HepG2 (cell line): ENCODE data around the gene RBP5. TPM values are rescaled to one million over a fixed set of nuclear protein-coding genes. Genes with fewer than 3 reads are reported as not detected.

ENCODE experiments used
- CEBPZ ChIP-seq: IDR thresholded peaks from 2 replicates; pipeline ENCODE4 v1.6.1; 2012; ENCODE audit warnings: low read length, improper control_type of control experiment
- CREB3 ChIP-seq: sonication (generic); formaldehyde crosslinking; IDR thresholded peaks from 2 replicates; pipeline ENCODE4 v1.5.0; 2020; ENCODE audit warnings: missing genetic modification reagents
- FLYWCH1 ChIP-seq: sonication (generic); formaldehyde crosslinking; IDR thresholded peaks from 2 replicates; pipeline ENCODE4 v1.8.1; 2023; ENCODE audit warnings: mild to moderate bottlenecking, missing genetic modification reagents
- HNRNPUL1 ChIP-seq: fragments of 200-400 bp; formaldehyde crosslinking; IDR thresholded peaks from 2 replicates; pipeline ENCODE4 v1.6.1; 2017; ENCODE audit warnings: low read depth, mild to moderate bottlenecking, low read length, moderate library complexity
- IRX3 ChIP-seq: sonication (generic); formaldehyde crosslinking; IDR thresholded peaks from 2 replicates; pipeline ENCODE4 v1.8.1; 2023; ENCODE audit warnings: mild to moderate bottlenecking, low read depth, missing genetic modification reagents, borderline replicate concordance
- KAT2B ChIP-seq: fragments of 150-350 bp; IDR thresholded peaks from 2 replicates; pipeline ENCODE4 v1.6.1; 2014; ENCODE audit warnings: low read depth, low read length, borderline replicate concordance
- KDM4B ChIP-seq: sonication (generic); formaldehyde crosslinking; IDR thresholded peaks from 2 replicates; pipeline ENCODE4 v1.4.0; 2020; ENCODE audit warnings: missing genetic modification reagents
- KIAA2018 ChIP-seq: sonication (generic); formaldehyde crosslinking; IDR thresholded peaks from 2 replicates; pipeline ENCODE4 v1.5.0; 2020; ENCODE audit warnings: mild to moderate bottlenecking, missing genetic modification reagents, borderline replicate concordance
- ZBTB43 ChIP-seq: sonication (generic); formaldehyde crosslinking; conservative IDR thresholded peaks from 2 replicates; pipeline ENCODE4 v1.4.0; 2020; ENCODE audit warnings: missing genetic modification reagents
- ZNF30 ChIP-seq: sonication (generic); formaldehyde crosslinking; IDR thresholded peaks from 2 replicates; pipeline ENCODE4 v1.5.0; 2020; ENCODE audit warnings: mild to moderate bottlenecking, missing genetic modification reagents
- ZNF580 ChIP-seq: IDR thresholded peaks from 2 replicates; pipeline ENCODE4 v1.6.1; 2016; ENCODE audit warnings: low read depth, borderline replicate concordance
- ZNF607 ChIP-seq: sonication (generic); formaldehyde crosslinking; IDR thresholded peaks from 2 replicates; pipeline ENCODE4 v1.5.1; 2020; ENCODE audit warnings: missing genetic modification reagents, mild to moderate bottlenecking, borderline replicate concordance
- ZNF616 ChIP-seq: sonication (generic); formaldehyde crosslinking; IDR thresholded peaks from 2 replicates; pipeline ENCODE4 v1.5.0; 2020; ENCODE audit warnings: low read depth, mild to moderate bottlenecking, missing genetic modification reagents
- polyA plus RNA-seq, 8 experiments: library from polyadenylated mRNA; depleted of rRNA in 3 of 8; stranded (reverse) in 7 of 8; unstranded in 1 of 8; fragments of >200 nt; fragmentation: Illumina TruSeq in 4 of 8; extraction: Trizol in 4 of 8; gene quantifications; 2 replicates each; pipeline versions ENCODE4 v1.2.1 to v1.2.3, GENCODE V29; 2011 to 2016; ENCODE audit warnings: low read depth in 4 of 8, missing spikeins in 1 of 8, mixed read lengths in 1 of 8; ENCODE audit not compliant: insufficient read depth in 1 of 8
- total RNA-seq, 5 experiments: library from RNA; depleted of rRNA; stranded (reverse); fragments of >200 nt; fragmentation: Illumina TruSeq; extraction: Trizol; gene quantifications; 2 replicates each; pipeline ENCODE4 v1.2.3, GENCODE V29; 2016; ENCODE audit warnings: low read depth in 1 of 5

Gene RBP5
- total and polyA plus RNA-seq, 2 of the 13 experiments (the other 11 are each of a cell fraction or from before 2014, with no cell fraction given), result 13.8 to 19.8 TPM

GRCh38 chr12:7108796-7109571, 19.7 kb downstream of the RBP5 start, which contains the start of gene C1RL (continued):
- TF ChIP-seq ZNF616 (CRISPR knock-in tag) (no peak; the same call in 1 of the 2 replicates), FLYWCH1 (CRISPR knock-in tag) (no peak), ZNF30 (CRISPR knock-in tag) (no peak), CREB3 (CRISPR knock-in tag) (no peak), IRX3 (CRISPR knock-in tag) (no peak), KAT2B (no peak), ZNF607 (no peak; the same call in 1 of the 2 replicates), KDM4B (CRISPR knock-in tag) (no peak), ZNF580 (CRISPR knock-in tag) (no peak; the same call in 1 of the 2 replicates), ZBTB43 (CRISPR knock-in tag) (peak; percentile 61; the same call in 1 of the 2 replicates), KIAA2018 (CRISPR knock-in tag) (no peak), HNRNPUL1 (no peak), CEBPZ (no peak)
